A673 (cell line): ENCODE data around the gene ACOX3.

ENCODE experiments used
- CTCF ChIP-seq: fragments of 300-800, 200-600 bp; sonication (generic); conservative IDR thresholded peaks from 2 replicates; pipeline ENCODE4 v1.5.1; 2017; ENCODE audit warnings: low read depth, mild to moderate bottlenecking, antibody characterized with exemption, low read length, moderate library complexity, mixed read lengths
- EZH2 ChIP-seq: fragments of 200-600 bp; sonication (generic); IDR thresholded peaks from 2 replicates; pipeline ENCODE4 v1.6.1; 2017; ENCODE audit warnings: borderline replicate concordance, low read depth, mild to moderate bottlenecking, mixed read lengths, antibody characterized with exemption, low read length; ENCODE audit not compliant: poor library complexity, severe bottlenecking

- TF ChIP-seq CTCF (no peak), EZH2 (no peak)
These were observed 5.6 kb upstream of the ACOX3 start for GRCh38 chr4:8446122-8446521.
